HCT116 (cell line): ENCODE data around the gene ZNHIT6.

ENCODE experiments used
- CBX3 ChIP-seq: IDR thresholded peaks from 2 replicates; pipeline ENCODE4 v1.6.1; 2012; ENCODE audit warnings: low read depth
- CEBPB ChIP-seq: IDR thresholded peaks from 2 replicates; pipeline ENCODE4 v1.6.1; 2012; ENCODE audit warnings: low read depth
- CTCF ChIP-seq, 3 experiments: fragments of 200-600 bp in 1 of 3; sonication (generic) in 1 of 3; IDR thresholded peaks in 2 of 3; conservative IDR thresholded peaks in 1 of 3; 2 replicates each; pipeline ENCODE4 v1.5.1; 2012 to 2017; ENCODE audit warnings: low read depth in 2 of 3, low read length in 2 of 3, antibody characterized with exemption in 1 of 3, borderline replicate concordance in 1 of 3, control low read depth in 1 of 3, mild to moderate bottlenecking in 1 of 3, mixed read lengths in 1 of 3, mixed run types in 1 of 3, moderate library complexity in 1 of 3; ENCODE audit not compliant: insufficient read depth in 1 of 3
- POLR2A ChIP-seq: IDR thresholded peaks from 2 replicates; pipeline ENCODE4 v1.7.0; 2011; ENCODE audit warnings: borderline replicate concordance; ENCODE audit not compliant: insufficient read depth, insufficient read length; ENCODE audit errors: extremely low read depth
- POLR2AphosphoS5 ChIP-seq: IDR thresholded peaks from 2 replicates; pipeline ENCODE4 v1.6.1; 2011; ENCODE audit warnings: mild to moderate bottlenecking, low read depth, low read length, moderate library complexity
- RAD21 ChIP-seq: IDR thresholded peaks from 2 replicates; pipeline ENCODE4 v1.6.1; 2012; ENCODE audit warnings: low read depth, mild to moderate bottlenecking
- SRF ChIP-seq: IDR thresholded peaks from 2 replicates; pipeline ENCODE4 v1.6.1; 2012; ENCODE audit warnings: low read depth
- TCF7L2 ChIP-seq: IDR thresholded peaks from 2 replicates; pipeline ENCODE4 v1.7.0; 2011; ENCODE audit warnings: borderline replicate concordance, inconsistent platforms; ENCODE audit not compliant: insufficient read depth, insufficient read length; ENCODE audit errors: extremely low read depth
- TF ChIP-seq, protein P1 (sequence below): IDR thresholded peaks from 2 replicates; pipeline ENCODE4 v1.6.1; 2012; ENCODE audit warnings: low read depth

- TF ChIP-seq POLR2AphosphoS5, result no peak
- no peak for TF ChIP-seq CTCF (IDR thresholded peaks at IDR 0.05 in 2 of 3, conservative IDR thresholded peaks at IDR 0.05 in 1 of 3; ENCODE audit: borderline replicate concordance in 1 of 3, insufficient read depth in 1 of 3, low read depth in 2 of 3, low read length in 2 of 3)
- TF ChIP-seq POLR2A, result no peak
- no peak for TF ChIP-seq CEBPB
- TF ChIP-seq SRF, result no peak
- TF ChIP-seq CBX3, result no peak
- TF ChIP-seq TCF7L2, result no peak
- TF ChIP-seq, protein P1, sequence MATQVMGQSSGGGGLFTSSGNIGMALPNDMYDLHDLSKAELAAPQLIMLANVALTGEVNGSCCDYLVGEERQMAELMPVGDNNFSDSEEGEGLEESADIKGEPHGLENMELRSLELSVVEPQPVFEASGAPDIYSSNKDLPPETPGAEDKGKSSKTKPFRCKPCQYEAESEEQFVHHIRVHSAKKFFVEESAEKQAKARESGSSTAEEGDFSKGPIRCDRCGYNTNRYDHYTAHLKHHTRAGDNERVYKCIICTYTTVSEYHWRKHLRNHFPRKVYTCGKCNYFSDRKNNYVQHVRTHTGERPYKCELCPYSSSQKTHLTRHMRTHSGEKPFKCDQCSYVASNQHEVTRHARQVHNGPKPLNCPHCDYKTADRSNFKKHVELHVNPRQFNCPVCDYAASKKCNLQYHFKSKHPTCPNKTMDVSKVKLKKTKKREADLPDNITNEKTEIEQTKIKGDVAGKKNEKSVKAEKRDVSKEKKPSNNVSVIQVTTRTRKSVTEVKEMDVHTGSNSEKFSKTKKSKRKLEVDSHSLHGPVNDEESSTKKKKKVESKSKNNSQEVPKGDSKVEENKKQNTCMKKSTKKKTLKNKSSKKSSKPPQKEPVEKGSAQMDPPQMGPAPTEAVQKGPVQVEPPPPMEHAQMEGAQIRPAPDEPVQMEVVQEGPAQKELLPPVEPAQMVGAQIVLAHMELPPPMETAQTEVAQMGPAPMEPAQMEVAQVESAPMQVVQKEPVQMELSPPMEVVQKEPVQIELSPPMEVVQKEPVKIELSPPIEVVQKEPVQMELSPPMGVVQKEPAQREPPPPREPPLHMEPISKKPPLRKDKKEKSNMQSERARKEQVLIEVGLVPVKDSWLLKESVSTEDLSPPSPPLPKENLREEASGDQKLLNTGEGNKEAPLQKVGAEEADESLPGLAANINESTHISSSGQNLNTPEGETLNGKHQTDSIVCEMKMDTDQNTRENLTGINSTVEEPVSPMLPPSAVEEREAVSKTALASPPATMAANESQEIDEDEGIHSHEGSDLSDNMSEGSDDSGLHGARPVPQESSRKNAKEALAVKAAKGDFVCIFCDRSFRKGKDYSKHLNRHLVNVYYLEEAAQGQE, result no peak
- no peak for TF ChIP-seq RAD21
Observed at GRCh38 chr1:85672031-85672660, 36.1 kb downstream of the ZNHIT6 start.
